ENCODE data around the gene ACSM5. TPM values are rescaled to one million over a fixed set of nuclear protein-coding genes. Genes with fewer than 3 reads are reported as not detected.

Gene ACSM5, protein sequence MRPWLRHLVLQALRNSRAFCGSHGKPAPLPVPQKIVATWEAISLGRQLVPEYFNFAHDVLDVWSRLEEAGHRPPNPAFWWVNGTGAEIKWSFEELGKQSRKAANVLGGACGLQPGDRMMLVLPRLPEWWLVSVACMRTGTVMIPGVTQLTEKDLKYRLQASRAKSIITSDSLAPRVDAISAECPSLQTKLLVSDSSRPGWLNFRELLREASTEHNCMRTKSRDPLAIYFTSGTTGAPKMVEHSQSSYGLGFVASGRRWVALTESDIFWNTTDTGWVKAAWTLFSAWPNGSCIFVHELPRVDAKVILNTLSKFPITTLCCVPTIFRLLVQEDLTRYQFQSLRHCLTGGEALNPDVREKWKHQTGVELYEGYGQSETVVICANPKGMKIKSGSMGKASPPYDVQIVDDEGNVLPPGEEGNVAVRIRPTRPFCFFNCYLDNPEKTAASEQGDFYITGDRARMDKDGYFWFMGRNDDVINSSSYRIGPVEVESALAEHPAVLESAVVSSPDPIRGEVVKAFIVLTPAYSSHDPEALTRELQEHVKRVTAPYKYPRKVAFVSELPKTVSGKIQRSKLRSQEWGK
- total RNA-seq, result not detected

DNA sequence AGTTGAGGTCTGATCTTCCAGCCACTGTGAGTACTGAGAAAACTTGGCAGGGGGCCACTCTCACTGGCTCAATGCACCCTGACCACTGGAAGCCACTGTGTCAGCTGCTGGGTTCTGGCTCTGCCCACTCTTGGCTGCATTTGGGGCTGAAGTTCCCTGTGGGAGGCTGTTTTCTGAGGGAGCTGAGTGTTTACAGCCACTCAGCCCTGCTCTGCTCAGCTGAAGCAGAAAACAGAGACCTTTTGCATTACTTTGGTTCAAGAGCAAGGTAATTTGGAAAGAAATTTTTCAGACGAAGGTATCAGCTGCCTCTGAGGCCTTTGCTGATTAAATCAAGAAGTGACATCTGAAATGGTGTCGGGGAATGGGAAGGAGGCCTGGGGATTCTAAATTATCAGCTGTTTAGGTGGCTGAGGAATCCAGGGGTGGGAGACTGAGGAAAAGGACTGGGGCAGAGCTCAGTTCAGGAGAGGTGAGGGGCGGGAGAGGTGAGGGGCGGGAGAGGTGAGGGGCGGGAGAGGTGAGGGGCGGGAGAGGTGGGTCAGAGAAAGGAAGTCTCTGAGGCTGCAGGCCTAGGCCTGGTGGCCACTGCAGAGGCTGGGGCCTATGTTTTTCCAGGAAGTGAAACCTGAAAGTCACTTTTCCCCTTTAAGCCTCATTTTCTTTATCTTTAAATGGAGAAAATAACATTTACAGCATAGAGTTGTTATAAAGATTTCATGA lies at the start of gene ACSM5:
Gene ACSM5 (plus strand): TSS at position 137 of the 723 bp plus-strand sequence. CDS start 1,951 bp downstream, outside the sequence.
- no peak within 1 kb of the TSS for H3K4me3 Mint-ChIP-seq
- no peaks in the 10 kb centered on the region for H3K36me3 Mint-ChIP-seq
- peaks cover 5% of the 10 kb centered on the region for H3K27me3 Mint-ChIP-seq
- CTCF ChIA-PET, result no interaction called here
- peaks cover 6% of the 10 kb centered on the region for H3K4me1 Mint-ChIP-seq
- H3K27ac Mint-ChIP-seq, result peak within 1 kb of the TSS; percentile 59
- ATAC-seq, result no peak
- no peak for DNase-seq
- H3K9me3 Mint-ChIP-seq (ENCODE audit: low read depth), result no peaks in the 10 kb centered on the region

DNA sequence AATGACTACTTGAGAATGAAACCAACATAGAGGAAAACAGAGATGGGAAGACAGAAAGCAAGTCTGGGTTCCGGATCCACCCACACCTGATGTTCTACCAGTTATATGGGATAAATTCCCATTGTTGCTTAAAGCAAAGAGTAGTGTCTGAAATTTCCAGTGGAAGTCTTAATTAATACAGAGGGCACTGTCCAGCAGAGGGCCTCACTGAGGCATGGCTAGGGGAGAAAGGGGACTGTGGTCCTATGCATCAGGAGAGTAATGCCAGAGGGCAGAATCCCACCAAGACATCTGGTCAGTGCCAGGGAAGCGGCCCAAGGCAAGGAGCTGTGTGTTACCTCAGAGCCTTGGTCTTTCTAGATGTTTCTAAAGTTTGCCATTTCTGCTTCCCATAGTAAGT lies 49.3 kb upstream of the ACSM5 start:
- Mint-ChIP-seq H3K4me1 (no peaks in the 10 kb centered on the region), H3K4me3 (no peak overlapping the region), H3K27me3 (peaks cover 2% of the 10 kb centered on the region), H3K36me3 (no peaks in the 10 kb centered on the region), H3K27ac (no peak overlapping the region), H3K9me3 (ENCODE audit: low read depth) (no peaks in the 10 kb centered on the region)
- CTCF ChIA-PET, result interaction anchor here (1.8 kb wide), 1 partner anchor 25 kb away, joined by 6 read pairs; no protein-coding TSS in a partner anchor
- ATAC-seq, result no peak
- no peak for DNase-seq

DNA sequence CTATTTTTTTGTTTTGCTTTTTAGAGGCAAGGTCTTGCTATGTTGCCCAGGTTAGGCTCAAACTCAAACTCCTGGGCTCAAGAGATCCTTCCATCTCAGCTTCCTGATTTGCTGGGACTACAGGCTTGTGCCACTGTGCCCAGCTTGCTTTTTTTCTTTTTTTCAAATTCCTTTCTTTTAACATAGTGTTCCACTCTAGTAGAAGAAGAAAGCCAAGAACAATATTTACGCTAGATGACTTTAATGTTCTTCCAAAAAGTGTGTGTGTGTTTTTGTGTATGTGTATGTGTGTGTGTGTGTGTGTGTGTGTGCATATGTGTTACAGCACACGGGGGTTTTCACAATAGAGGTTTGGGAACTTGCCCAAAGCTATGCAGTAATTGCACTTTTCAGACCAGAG lies 46.1 kb upstream of the ACSM5 start:
- Mint-ChIP-seq H3K27me3 (no peaks in the 10 kb centered on the region), H3K4me3 (no peak overlapping the region), H3K36me3 (no peaks in the 10 kb centered on the region), H3K4me1 (no peaks in the 10 kb centered on the region), H3K9me3 (ENCODE audit: low read depth) (no peaks in the 10 kb centered on the region), H3K27ac (no peak overlapping the region)
- ATAC-seq (no peak), DNase-seq (no peak)
- CTCF ChIA-PET, result interaction anchor here (1.8 kb wide), 1 partner anchor 456 kb away, joined by 6 read pairs; no protein-coding TSS in a partner anchor

GRCh38 chr16:20364051-20364450 lies 45.3 kb upstream of the ACSM5 start:
- Mint-ChIP-seq H3K4me3 (no peak overlapping the region), H3K27ac (no peak overlapping the region), H3K36me3 (no peaks in the 10 kb centered on the region), H3K27me3 (no peaks in the 10 kb centered on the region), H3K4me1 (no peaks in the 10 kb centered on the region), H3K9me3 (ENCODE audit: low read depth) (no peaks in the 10 kb centered on the region)
- DNase-seq (no peak), ATAC-seq (no peak)
- CTCF ChIA-PET, result interaction anchor here (0.8 to 1.8 kb wide), 2 partner anchors 22 to 457 kb away, joined by 3 to 6 read pairs; no protein-coding TSS in a partner anchor

GRCh38 chr16:20369452-20370054 lies 39.8 kb upstream of the ACSM5 start:
- no peak for ATAC-seq
- H3K4me3 Mint-ChIP-seq, result no peak overlapping the region
- H3K27ac Mint-ChIP-seq, result no peak overlapping the region
- H3K36me3 Mint-ChIP-seq, result no peaks in the 10 kb centered on the region
- H3K27me3 Mint-ChIP-seq, result peaks cover 7% of the 10 kb centered on the region
- no peaks in the 10 kb centered on the region for H3K9me3 Mint-ChIP-seq (ENCODE audit: low read depth)
- H3K4me1 Mint-ChIP-seq, result no peaks in the 10 kb centered on the region
- no peak for DNase-seq
- CTCF ChIA-PET, result no interaction called here

- CTCF ChIA-PET, result interaction anchor here (1.6 kb wide), 1 partner anchor 13 kb away, joined by 6 read pairs; no protein-coding TSS in a partner anchor
- no peaks in the 10 kb centered on the region for H3K4me1 Mint-ChIP-seq
- no peak overlapping the region for H3K4me3 Mint-ChIP-seq
- ATAC-seq, result no peak
- no peak for DNase-seq
- H3K27me3 Mint-ChIP-seq, result peaks cover 10% of the 10 kb centered on the region
- H3K27ac Mint-ChIP-seq, result no peak overlapping the region
- H3K36me3 Mint-ChIP-seq, result no peaks in the 10 kb centered on the region
- H3K9me3 Mint-ChIP-seq (ENCODE audit: low read depth), result no peaks in the 10 kb centered on the region
Measured at GRCh38 chr16:20372701-20373100, 36.6 kb upstream of the ACSM5 start.

GRCh38 chr16:20377181-20377580 lies 32.2 kb upstream of the ACSM5 start:
- DNase-seq (no peak), ATAC-seq (no peak)
- CTCF ChIA-PET, result interaction anchor here (1.3 to 2.4 kb wide), 2 partner anchors 8 to 470 kb away, joined by 4 to 16 read pairs; no protein-coding TSS in a partner anchor
- H3K27me3 Mint-ChIP-seq, result peaks cover 8% of the 10 kb centered on the region
- no peaks in the 10 kb centered on the region for H3K36me3 Mint-ChIP-seq
- H3K9me3 Mint-ChIP-seq (ENCODE audit: low read depth), result no peaks in the 10 kb centered on the region
- H3K4me3 Mint-ChIP-seq, result no peak overlapping the region
- H3K27ac Mint-ChIP-seq, result no peak overlapping the region
- no peaks in the 10 kb centered on the region for H3K4me1 Mint-ChIP-seq

- DNase-seq (no peak), ATAC-seq (no peak)
- Mint-ChIP-seq H3K9me3 (ENCODE audit: low read depth) (no peaks in the 10 kb centered on the region), H3K27ac (no peak overlapping the region), H3K4me1 (no peaks in the 10 kb centered on the region), H3K27me3 (peaks cover 3% of the 10 kb centered on the region), H3K36me3 (no peaks in the 10 kb centered on the region), H3K4me3 (no peak overlapping the region)
- CTCF ChIA-PET, result interaction anchor here (2.5 kb wide), 1 partner anchor 473 kb away, joined by 9 read pairs; no protein-coding TSS in a partner anchor
Measured at GRCh38 chr16:20380782-20381181, 28.6 kb upstream of the ACSM5 start.

DNA sequence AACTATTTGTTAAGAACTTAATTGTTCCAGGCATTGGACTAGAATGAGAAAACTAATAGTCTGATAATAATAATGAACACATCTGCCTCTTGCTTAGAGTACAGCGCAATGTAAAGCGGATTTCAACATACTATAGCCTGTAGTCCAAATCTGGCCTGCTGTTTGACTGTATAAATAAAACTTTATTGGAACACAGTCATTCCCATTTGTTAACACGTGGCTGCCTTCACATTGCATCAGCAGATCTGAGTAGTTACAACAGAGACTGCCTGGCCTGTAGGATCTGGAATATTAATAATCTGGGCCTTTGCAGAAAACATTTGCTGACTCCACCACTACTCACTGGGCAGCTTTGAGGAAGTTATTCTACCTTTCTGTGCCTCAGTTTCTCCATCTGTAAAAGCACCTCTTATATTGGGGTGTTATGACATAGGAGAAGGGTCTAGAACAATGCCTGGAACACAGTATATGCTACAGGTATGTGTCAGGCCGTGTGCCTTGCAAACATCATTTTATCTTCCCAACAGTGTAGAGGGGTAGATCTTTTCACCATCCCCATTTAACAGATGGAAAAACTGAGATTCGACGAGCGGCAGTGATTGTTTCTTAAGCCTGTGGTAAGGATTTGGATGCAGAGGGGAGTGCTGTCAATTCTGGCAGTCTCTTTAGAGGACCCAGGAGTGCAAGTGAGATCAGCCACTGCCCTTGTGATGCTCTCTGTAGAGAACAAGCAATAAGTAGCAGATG lies 27.0 kb upstream of the ACSM5 start:
- H3K27ac Mint-ChIP-seq, result no peak overlapping the region
- H3K36me3 Mint-ChIP-seq, result no peaks in the 10 kb centered on the region
- DNase-seq (no peak), ATAC-seq (no peak)
- peaks cover 6% of the 10 kb centered on the region for H3K27me3 Mint-ChIP-seq
- H3K9me3 Mint-ChIP-seq (ENCODE audit: low read depth), result no peaks in the 10 kb centered on the region
- CTCF ChIA-PET, result interaction anchor here (1.2 to 4.9 kb wide), 5 partner anchors 82 to 497 kb away, joined by 3 to 69 read pairs (median 9); no protein-coding TSS in a partner anchor
- no peak overlapping the region for H3K4me3 Mint-ChIP-seq
- no peaks in the 10 kb centered on the region for H3K4me1 Mint-ChIP-seq

GRCh38 chr16:20383106-20384029 lies 26.0 kb upstream of the ACSM5 start:
- H3K4me1 Mint-ChIP-seq, result no peaks in the 10 kb centered on the region
- no peak overlapping the region for H3K27ac Mint-ChIP-seq
- peaks cover 6% of the 10 kb centered on the region for H3K27me3 Mint-ChIP-seq
- no peaks in the 10 kb centered on the region for H3K36me3 Mint-ChIP-seq
- H3K9me3 Mint-ChIP-seq (ENCODE audit: low read depth), result no peaks in the 10 kb centered on the region
- peak; percentile 65 for DNase-seq
- CTCF ChIA-PET, result interaction anchor here (1.0 to 4.9 kb wide), 9 partner anchors 11 to 581 kb away, joined by 3 to 69 read pairs (median 7); no protein-coding TSS in a partner anchor
- peak; percentile 80 for ATAC-seq
- no peak overlapping the region for H3K4me3 Mint-ChIP-seq

DNA sequence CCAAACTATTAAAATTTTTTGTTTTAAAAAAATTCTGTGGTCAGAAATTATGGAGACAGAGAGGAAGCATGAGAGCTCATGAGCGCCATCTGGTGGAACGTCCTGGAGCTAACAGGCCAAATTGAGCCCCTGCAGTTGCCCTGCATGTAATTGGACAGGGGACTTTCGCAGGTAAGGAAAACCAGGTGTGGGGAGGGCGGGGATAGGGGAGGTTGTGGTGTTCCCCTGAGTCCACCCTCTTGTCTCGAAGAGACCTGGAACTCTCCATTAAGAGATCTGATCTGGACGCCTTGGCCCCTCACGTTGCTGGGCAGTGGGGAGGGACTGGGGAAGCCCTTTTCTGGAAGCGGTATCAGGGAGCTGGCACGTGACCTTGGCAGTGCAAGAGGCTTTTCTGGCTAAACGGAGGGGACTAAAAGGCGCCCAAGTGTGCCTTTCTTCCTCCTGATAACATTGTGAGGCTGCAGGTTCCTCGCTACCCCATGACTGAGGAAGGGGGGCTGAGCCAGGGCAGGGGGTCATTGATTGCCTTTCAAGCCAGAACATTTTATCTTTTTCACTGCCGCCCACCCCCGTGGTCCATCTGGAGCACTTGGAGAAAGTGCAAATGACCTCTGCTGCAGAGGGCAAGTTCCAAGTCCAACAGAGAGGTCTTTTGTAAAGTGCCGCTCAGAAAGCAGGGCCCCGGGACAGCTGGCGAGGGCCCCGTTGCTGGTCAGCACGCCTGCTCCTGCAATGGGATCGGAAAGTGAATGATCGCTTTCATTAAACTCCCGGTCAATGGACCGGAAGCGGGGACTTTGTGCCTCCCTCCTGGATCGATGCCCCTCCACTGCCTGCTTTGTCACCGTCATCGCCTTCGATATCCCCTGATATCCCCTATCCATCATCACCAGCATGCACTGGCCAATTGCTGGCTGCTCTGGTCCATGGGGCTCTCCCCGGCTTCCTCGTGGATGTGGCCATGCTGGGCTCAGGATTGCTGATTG lies 23.2 kb upstream of the ACSM5 start:
- H3K9me3 Mint-ChIP-seq (ENCODE audit: low read depth), result no peaks in the 10 kb centered on the region
- no peak for ATAC-seq
- H3K36me3 Mint-ChIP-seq, result no peaks in the 10 kb centered on the region

More for the DNA sequence above, 23.2 kb upstream of the ACSM5 start:
- Mint-ChIP-seq H3K27ac (no peak overlapping the region), H3K4me3 (no peak overlapping the region), H3K4me1 (no peaks in the 10 kb centered on the region), H3K27me3 (peaks cover 6% of the 10 kb centered on the region)
- peak; percentile 67 for DNase-seq
- CTCF ChIA-PET, result interaction anchor here (0.7 to 4.9 kb wide), 17 partner anchors 8 to 487 kb away, joined by 3 to 69 read pairs (median 4); no protein-coding TSS in a partner anchor

All from activated CD8-positive, alpha-beta memory T cell treated with anti-CD3 and anti-CD28 coated beads, Interleukin-2, amount 10 ng/mL, durations not matched to agents 7 days and 5 days (primary cell).